Loucy (cell line): Measurements from ENCODE around the gene DHPS.

Source experiments
- H2AFZ ChIP-seq: fragments of 200-600 bp; sonication (generic); 2 replicates; pipeline ENCODE4 v1.6.0; 2016; ENCODE audit warnings: antibody characterized with exemption, mild to moderate bottlenecking, low read length, moderate library complexity
- H3F3A ChIP-seq: fragments of 200-600 bp; 2 replicates; pipeline ENCODE4 v1.6.0; 2016; ENCODE audit warnings: antibody characterized with exemption, low read depth, mild to moderate bottlenecking
- H3K27me3 ChIP-seq: fragments of 200-600 bp; sonication (generic); 2 replicates; pipeline ENCODE4 v1.6.1; 2014; ENCODE audit warnings: low read length, mild to moderate bottlenecking; ENCODE audit not compliant: insufficient read depth, poor library complexity, severe bottlenecking
- H3K36me3 ChIP-seq: fragments of 200-600 bp; sonication (generic); 2 replicates; pipeline ENCODE4 v1.6.1; 2016; ENCODE audit warnings: low read length; ENCODE audit not compliant: insufficient read depth
- H3K4me1 ChIP-seq: fragments of 200-600 bp; sonication (generic); 2 replicates; pipeline ENCODE4 v1.5.1; 2014; ENCODE audit warnings: low read length, mild to moderate bottlenecking; ENCODE audit not compliant: insufficient read depth, poor library complexity, severe bottlenecking
- H3K4me2 ChIP-seq: fragments of 200-600 bp; sonication (generic); 2 replicates; pipeline ENCODE4 v1.6.0; 2014; ENCODE audit warnings: antibody characterized with exemption, low read length, low read depth, mild to moderate bottlenecking; ENCODE audit not compliant: poor library complexity, severe bottlenecking
- H3K4me3 ChIP-seq: fragments of 200-600 bp; sonication (generic); 2 replicates; pipeline ENCODE4 v1.5.1; 2014; ENCODE audit warnings: low read length, mild to moderate bottlenecking, mixed read lengths; ENCODE audit not compliant: poor library complexity, severe bottlenecking
- H3K79me2 ChIP-seq: fragments of 200-600 bp; sonication (generic); 2 replicates; pipeline ENCODE4 v1.6.1; 2014; ENCODE audit warnings: low read length; ENCODE audit not compliant: insufficient read depth
- H3K9ac ChIP-seq: fragments of 200-600 bp; sonication (generic); 2 replicates; pipeline ENCODE4 v1.6.0; 2014; ENCODE audit warnings: mild to moderate bottlenecking, low read depth, low read length, moderate library complexity; ENCODE audit not compliant: poor library complexity, severe bottlenecking
- H3K9me2 ChIP-seq: fragments of 200-600 bp; sonication (generic); replicated peaks from 2 replicates; pipeline ENCODE4 v1.6.1; 2016; ENCODE audit warnings: low read depth, low read length, mixed read lengths
- H3K9me3 ChIP-seq: fragments of 200-600 bp; sonication (generic); 2 replicates; pipeline ENCODE4 v1.6.1; 2014; ENCODE audit warnings: mild to moderate bottlenecking, antibody characterized with exemption, low read length, low read depth; ENCODE audit not compliant: insufficient read depth
- H4K20me1 ChIP-seq: fragments of 200-600 bp; sonication (generic); 2 replicates; pipeline ENCODE4 v1.6.0; 2014; ENCODE audit warnings: antibody characterized with exemption, low read length, mild to moderate bottlenecking; ENCODE audit not compliant: insufficient read depth, poor library complexity, severe bottlenecking
- EZH2phosphoT487 ChIP-seq: fragments of 200-600 bp; IDR thresholded peaks from 2 replicates; pipeline ENCODE4 v1.6.1; 2018; ENCODE audit warnings: antibody characterized with exemption, mild to moderate bottlenecking, moderate library complexity, borderline replicate concordance
- TF ChIP-seq, protein P1 (sequence below): fragments of 200-600 bp; sonication (generic); conservative IDR thresholded peaks from 2 replicates; pipeline ENCODE4 v1.5.1; 2014; ENCODE audit warnings: mild to moderate bottlenecking, antibody characterized with exemption, low read length

The DHPS gene

DNA sequence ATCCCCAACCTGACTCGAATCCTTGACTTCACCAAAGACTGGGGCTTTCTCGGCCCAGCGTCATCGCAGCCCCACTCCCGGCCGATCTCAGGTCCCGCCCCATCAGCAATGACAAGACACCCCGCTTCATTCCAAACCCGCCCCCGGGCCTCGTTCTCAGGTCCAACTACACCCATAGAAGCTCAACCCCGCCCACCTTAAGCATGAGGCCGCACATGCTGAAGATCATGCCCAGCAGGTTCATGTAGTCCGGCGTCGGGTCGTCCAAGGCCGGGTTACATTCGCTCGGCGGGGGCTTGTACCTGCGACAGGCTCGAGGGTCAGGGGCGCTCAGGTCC lies 12.8 kb downstream of the DHPS start:
- no peaks in the 10 kb centered on the region for H3F3A ChIP-seq
- peak overlapping the region; percentile 89 for H3K9ac ChIP-seq
- H3K79me2 ChIP-seq, result peaks cover 38% of the 10 kb centered on the region
- peaks cover 13% of the 10 kb centered on the region for H4K20me1 ChIP-seq
- H2AFZ ChIP-seq, result peak overlapping the region; percentile 90
- peak overlapping the region; percentile 79 for H3K4me3 ChIP-seq
- TF ChIP-seq, protein P1, sequence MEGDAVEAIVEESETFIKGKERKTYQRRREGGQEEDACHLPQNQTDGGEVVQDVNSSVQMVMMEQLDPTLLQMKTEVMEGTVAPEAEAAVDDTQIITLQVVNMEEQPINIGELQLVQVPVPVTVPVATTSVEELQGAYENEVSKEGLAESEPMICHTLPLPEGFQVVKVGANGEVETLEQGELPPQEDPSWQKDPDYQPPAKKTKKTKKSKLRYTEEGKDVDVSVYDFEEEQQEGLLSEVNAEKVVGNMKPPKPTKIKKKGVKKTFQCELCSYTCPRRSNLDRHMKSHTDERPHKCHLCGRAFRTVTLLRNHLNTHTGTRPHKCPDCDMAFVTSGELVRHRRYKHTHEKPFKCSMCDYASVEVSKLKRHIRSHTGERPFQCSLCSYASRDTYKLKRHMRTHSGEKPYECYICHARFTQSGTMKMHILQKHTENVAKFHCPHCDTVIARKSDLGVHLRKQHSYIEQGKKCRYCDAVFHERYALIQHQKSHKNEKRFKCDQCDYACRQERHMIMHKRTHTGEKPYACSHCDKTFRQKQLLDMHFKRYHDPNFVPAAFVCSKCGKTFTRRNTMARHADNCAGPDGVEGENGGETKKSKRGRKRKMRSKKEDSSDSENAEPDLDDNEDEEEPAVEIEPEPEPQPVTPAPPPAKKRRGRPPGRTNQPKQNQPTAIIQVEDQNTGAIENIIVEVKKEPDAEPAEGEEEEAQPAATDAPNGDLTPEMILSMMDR, result no peak
- no peak for TF ChIP-seq EZH2phosphoT487
- no peaks in the 10 kb centered on the region for H3K9me3 ChIP-seq
- no peaks in the 10 kb centered on the region for H3K27me3 ChIP-seq
- H3K9me2 ChIP-seq, result no peaks in the 10 kb centered on the region
- H3K36me3 ChIP-seq, result peaks cover 5% of the 10 kb centered on the region; the same call in 1 of the 2 replicates
- peaks cover 25% of the 10 kb centered on the region for H3K4me1 ChIP-seq
- H3K4me2 ChIP-seq, result peak overlapping the region; percentile 89

- Histone ChIP-seq H3K9me3 (no peaks in the 10 kb centered on the region), H3K4me3 (peak overlapping the region; percentile 79), H4K20me1 (peaks cover 13% of the 10 kb centered on the region), H3K36me3 (peaks cover 5% of the 10 kb centered on the region; the same call in 1 of the 2 replicates), H3K79me2 (peaks cover 38% of the 10 kb centered on the region), H3K27me3 (no peaks in the 10 kb centered on the region), H3K9me2 (no peaks in the 10 kb centered on the region), H2AFZ (no peak overlapping the region), H3K4me2 (peak overlapping the region; percentile 89), H3K4me1 (peaks cover 25% of the 10 kb centered on the region), H3K9ac (peak overlapping the region; percentile 89), H3F3A (no peaks in the 10 kb centered on the region)
- TF ChIP-seq, protein P1, result no peak
- no peak for TF ChIP-seq EZH2phosphoT487
These were observed 13.3 kb downstream of the DHPS start for GRCh38 chr19:12668346-12668745.

DNA sequence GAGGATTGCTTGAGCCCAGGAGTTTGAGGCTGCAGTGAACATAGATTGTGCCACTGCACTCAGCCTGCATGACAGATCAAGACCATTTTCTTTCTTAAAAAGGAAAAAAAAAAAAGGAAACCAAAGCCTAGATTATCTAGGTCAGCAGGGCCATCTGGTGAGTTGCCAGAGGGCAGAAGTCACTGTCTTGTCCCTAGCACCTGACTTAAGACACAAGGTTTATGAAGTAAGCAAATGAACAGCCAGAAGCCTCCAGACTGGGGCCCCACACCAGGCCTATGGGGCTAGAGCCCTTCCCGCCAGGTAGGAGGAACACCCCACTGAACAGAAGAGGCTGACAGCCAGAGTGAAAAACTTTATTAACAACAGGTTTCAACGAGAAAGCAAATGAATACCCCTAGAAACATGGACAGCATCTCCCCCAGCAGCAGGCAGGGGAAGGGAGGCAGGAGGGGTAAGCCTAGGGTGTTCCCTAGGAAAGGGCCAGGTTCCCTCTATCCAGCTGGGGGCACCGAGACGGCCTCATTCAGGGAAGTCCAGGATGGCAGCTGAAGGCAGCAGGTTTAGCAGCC lies 13.9 kb downstream of the DHPS start:
- H3K79me2 ChIP-seq, result peaks cover 38% of the 10 kb centered on the region
- H3K4me1 ChIP-seq, result peaks cover 25% of the 10 kb centered on the region
- H2AFZ ChIP-seq, result no peak overlapping the region
- H3K9me2 ChIP-seq, result no peaks in the 10 kb centered on the region
- peaks cover 1% of the 10 kb centered on the region; the same call in 1 of the 2 replicates for H3K36me3 ChIP-seq
- peak overlapping the region; percentile 79 for H3K4me3 ChIP-seq
- H3K27me3 ChIP-seq, result no peaks in the 10 kb centered on the region
- peak overlapping the region; percentile 89 for H3K4me2 ChIP-seq
- H3K9ac ChIP-seq, result peak overlapping the region; percentile 89
- H3K9me3 ChIP-seq, result no peaks in the 10 kb centered on the region
- H4K20me1 ChIP-seq, result peaks cover 13% of the 10 kb centered on the region
- H3F3A ChIP-seq, result no peaks in the 10 kb centered on the region
- TF ChIP-seq, protein P1, result no peak
- no peak for TF ChIP-seq EZH2phosphoT487
